NCI-H1694 (cell line): ENCODE measurements around the gene NFAT5.
"Not testable (repeated sequence)": the region's sequence is repeated elsewhere in the genome, so short reads cannot be mapped to it uniquely, and the experiment has no call there.

Experiments used
- DNase-seq: peaks from one replicate; lab custom pipeline; 2025; lab: John Stamatoyannopoulos, UW

Gene NFAT5

GRCh38 chr16:69595127-69596036 lies 29.6 kb downstream of the NFAT5 start:
- no peak for DNase-seq

GRCh38 chr16:69596801-69597200 lies 31.0 kb downstream of the NFAT5 start:
- no peak for DNase-seq

- DNase-seq, result no peak
Observed at GRCh38 chr16:69598045-69598444, 32.3 kb downstream of the NFAT5 start.

- DNase-seq, result no peak
Observed at GRCh38 chr16:69599731-69600130, 34.0 kb downstream of the NFAT5 start.

GRCh38 chr16:69600202-69600601 lies 34.4 kb downstream of the NFAT5 start:
- DNase-seq, result no peak

- no peak for DNase-seq
Observed at GRCh38 chr16:69601250-69601649, 35.5 kb downstream of the NFAT5 start.

- DNase-seq, result no peak
Observed at GRCh38 chr16:69606985-69607384, 41.2 kb downstream of the NFAT5 start.

GRCh38 chr16:69607674-69608073 lies 41.9 kb downstream of the NFAT5 start:
- DNase-seq, result no peak

GRCh38 chr16:69610356-69610755 lies 44.6 kb downstream of the NFAT5 start:
- no peak for DNase-seq

GRCh38 chr16:69611103-69611640 lies 45.4 kb downstream of the NFAT5 start:
- DNase-seq, result no peak

- no peak for DNase-seq
Observed at GRCh38 chr16:69613378-69614154, 47.8 kb downstream of the NFAT5 start.

- no peak for DNase-seq
Observed at GRCh38 chr16:69615528-69615927, 49.8 kb downstream of the NFAT5 start.

GRCh38 chr16:69616082-69616481 lies 50.3 kb downstream of the NFAT5 start:
- DNase-seq, result no peak

GRCh38 chr16:69618307-69618706 lies 52.5 kb downstream of the NFAT5 start:
- no peak for DNase-seq

GRCh38 chr16:69618721-69619120 lies 53.0 kb downstream of the NFAT5 start:
- no peak for DNase-seq

GRCh38 chr16:69619514-69619913 lies 53.7 kb downstream of the NFAT5 start:
- DNase-seq, result no peak

GRCh38 chr16:69620573-69620972 lies 54.8 kb downstream of the NFAT5 start:
- DNase-seq, result no peak

GRCh38 chr16:69621225-69621624 lies 55.5 kb downstream of the NFAT5 start:
- DNase-seq, result no peak

GRCh38 chr16:69626256-69626655 lies 60.5 kb downstream of the NFAT5 start:
- no peak for DNase-seq

- no peak for DNase-seq
Observed at GRCh38 chr16:69632828-69633227, 67.1 kb downstream of the NFAT5 start.

- no peak for DNase-seq
Observed at GRCh38 chr16:69633375-69633774, 67.6 kb downstream of the NFAT5 start.

- not testable (repeated sequence) for DNase-seq
Observed at GRCh38 chr16:69636563-69637146, 70.9 kb downstream of the NFAT5 start.
